ENCODE measurements around the gene CDC37L1. TPM values are rescaled to one million over a fixed set of nuclear protein-coding genes. Genes with fewer than 3 reads are reported as not detected.
"Not testable (repeated sequence)": the region's sequence is repeated elsewhere in the genome, so short reads cannot be mapped to it uniquely, and the experiment has no call there.

CDC37L1 gene
- total RNA-seq, 6 experiments from 2014 or later = 20.9 to 42.4 (median 30.8) TPM

DNA sequence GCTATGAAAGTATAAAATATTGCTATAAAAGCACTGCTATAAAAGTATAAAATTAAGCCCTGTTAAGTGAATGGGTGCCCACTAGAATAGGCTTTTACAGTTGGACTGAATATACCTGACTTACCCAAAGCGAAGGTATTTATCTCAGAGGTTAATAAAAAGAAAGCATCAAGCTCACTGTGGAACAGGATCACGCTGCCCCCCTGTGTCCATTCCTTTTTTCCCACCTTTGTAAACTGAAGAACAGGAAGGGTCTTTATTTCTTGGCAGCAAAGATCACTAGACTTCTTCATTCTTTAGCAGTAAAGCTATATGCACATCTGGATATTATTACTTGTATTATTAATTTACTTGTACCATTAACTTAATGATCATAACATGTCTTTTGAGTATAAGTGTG is 39.3 kb upstream of the CDC37L1 start:
- Histone ChIP-seq H3K4me3 (no peak overlapping the region), H3K9me3 (no peaks in the 10 kb centered on the region), H3K27ac (no peak overlapping the region), H3K4me1 (no peaks in the 10 kb centered on the region), H3K27me3 (no peaks in the 10 kb centered on the region), H3K36me3 (no peaks in the 10 kb centered on the region)
- TF ChIP-seq POLR2A (IDR thresholded peaks at IDR 0.05) (no peak), CTCF (IDR thresholded peaks at IDR 0.05) (peak; percentile 39 to 62 (median 53))
- intact Hi-C loops (cut with DNase I) = no loop called here
- DNase-seq (no peak), ATAC-seq (peak; percentile 55 to 77 (median 72))
- 41% methylated on average over 2 of the region's 2 CpGs for WGBS (ENCODE audit: insufficient coverage, low coverage, low lambda C conversion rate, missing lambda C conversion rate)

DNA sequence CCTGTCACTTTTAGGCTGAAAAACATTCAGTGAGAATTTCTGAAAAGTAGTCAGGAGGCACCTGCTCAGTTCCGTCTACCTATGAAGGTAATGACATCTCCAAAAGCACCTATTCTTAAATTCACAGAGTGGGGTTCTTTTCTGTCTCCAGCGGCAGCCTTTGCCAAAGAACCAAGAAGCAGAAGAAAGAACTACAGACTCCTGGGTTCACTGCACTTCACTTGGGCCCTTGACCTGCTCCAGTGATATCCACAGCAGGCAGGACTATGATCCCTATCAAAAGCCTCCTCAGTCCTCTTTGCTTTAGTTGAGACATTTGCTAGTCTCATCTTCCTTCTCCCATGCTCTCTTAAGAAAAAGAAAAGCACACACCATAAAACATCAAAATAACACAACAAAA is 37.0 kb upstream of the CDC37L1 start:
- ATAC-seq = no peak
- H3K9me3 ChIP-seq = no peaks in the 10 kb centered on the region
- DNase-seq = no peak
- no CpG with 5 or more reads among the region's 2 CpGs for WGBS (ENCODE audit: insufficient coverage, low coverage, low lambda C conversion rate, missing lambda C conversion rate)
- no peak overlapping the region for H3K4me3 ChIP-seq
- no peak for TF ChIP-seq POLR2A (IDR thresholded peaks at IDR 0.05)
- TF ChIP-seq CTCF (IDR thresholded peaks at IDR 0.05) = no peak
- no peaks in the 10 kb centered on the region for H3K4me1 ChIP-seq
- no peak overlapping the region for H3K27ac ChIP-seq
- H3K27me3 ChIP-seq = no peaks in the 10 kb centered on the region
- H3K36me3 ChIP-seq = no peaks in the 10 kb centered on the region
- intact Hi-C loops (cut with DNase I) = no loop called here

DNA sequence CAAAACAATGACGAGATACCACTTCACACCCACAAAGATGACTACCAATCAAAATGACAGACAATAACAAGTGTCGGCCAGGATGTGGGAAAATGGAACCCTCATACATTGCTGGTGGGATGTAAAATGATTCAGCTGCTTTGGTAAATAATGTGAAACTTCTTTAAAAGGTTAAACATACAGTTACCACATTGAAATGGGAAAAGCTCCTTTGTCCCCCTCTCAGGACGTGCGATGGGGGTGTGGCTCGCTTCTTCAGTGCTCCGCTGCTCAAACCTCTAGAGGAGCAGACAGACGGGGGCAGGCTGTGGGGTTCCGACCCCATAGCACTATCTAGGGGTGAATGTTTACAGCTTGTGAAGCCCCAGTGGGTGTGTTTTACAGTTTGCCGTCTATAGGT is 25.3 kb upstream of the CDC37L1 start:
- Histone ChIP-seq H3K4me1 (peaks cover 0 to 18% (median 6%) of the 10 kb centered on the region in 4 donors), H3K9me3 (no peaks in the 10 kb centered on the region), H3K36me3 (no peaks in the 10 kb centered on the region), H3K27me3 (no peaks in the 10 kb centered on the region), H3K4me3 (no peak overlapping the region), H3K27ac (no peak overlapping the region)
- no peak for ATAC-seq
- intact Hi-C loops (cut with DNase I) = no loop called here
- no peak for TF ChIP-seq CTCF (IDR thresholded peaks at IDR 0.05)
- TF ChIP-seq POLR2A (IDR thresholded peaks at IDR 0.05) = no peak
- WGBS (ENCODE audit: insufficient coverage, low coverage, low lambda C conversion rate, missing lambda C conversion rate) = 79% methylated on average over 2 of the region's 9 CpGs
- DNase-seq = no peak

GRCh38 chr9:4654538-4654937 is 24.8 kb upstream of the CDC37L1 start:
- no peak for DNase-seq
- no peaks in the 10 kb centered on the region for H3K27me3 ChIP-seq
- H3K27ac ChIP-seq = no peak overlapping the region
- peaks cover 0 to 18% (median 6%) of the 10 kb centered on the region in 4 donors for H3K4me1 ChIP-seq
- intact Hi-C loops (cut with DNase I) = no loop called here
- no peak overlapping the region for H3K4me3 ChIP-seq
- no peak for ATAC-seq
- no peaks in the 10 kb centered on the region for H3K36me3 ChIP-seq
- no CpG with 5 or more reads among the region's 10 CpGs for WGBS (ENCODE audit: insufficient coverage, low coverage, low lambda C conversion rate, missing lambda C conversion rate)
- no peaks in the 10 kb centered on the region for H3K9me3 ChIP-seq
- TF ChIP-seq POLR2A (IDR thresholded peaks at IDR 0.05) = no peak
- no peak for TF ChIP-seq CTCF (IDR thresholded peaks at IDR 0.05)

GRCh38 chr9:4656196-4656595 is 23.2 kb upstream of the CDC37L1 start:
- H3K4me1 ChIP-seq = peaks cover 0 to 18% (median 6%) of the 10 kb centered on the region in 4 donors
- WGBS (ENCODE audit: insufficient coverage, low coverage, low lambda C conversion rate, missing lambda C conversion rate) = 78% methylated on average over 3 of the region's 3 CpGs
- intact Hi-C loops (cut with DNase I); H3K27ac ChIP-seq; H3K4me3 ChIP-seq; ATAC-seq; H3K27me3 ChIP-seq; DNase-seq; H3K9me3 ChIP-seq; H3K36me3 ChIP-seq: not testable (repeated sequence)
